GM23248 (cell line): ENCODE data around the gene UBAP1. TPM values are rescaled to one million over a fixed set of nuclear protein-coding genes. Genes with fewer than 3 reads are reported as not detected.
A peak's percentile ranks its signal among the peaks of the same experiment; 100 is the strongest.
"Not testable (repeated sequence)": the region's sequence is repeated elsewhere in the genome, so short reads cannot be mapped to it uniquely, and the experiment has no call there.

Source experiments
- DNase-seq: peaks from one replicate; pipeline ENCODE4 v3.0.0-alpha.2; 2015
- H2AFZ ChIP-seq: fragments of 200-600 bp; sonication (generic); 2 replicates; pipeline ENCODE4 v1.6.1; 2016; ENCODE audit warnings: antibody characterized with exemption
- H3F3A ChIP-seq: fragments of 200-600 bp; sonication (generic); 2 replicates; pipeline ENCODE4 v1.6.1; 2016; ENCODE audit warnings: mild to moderate bottlenecking, antibody characterized with exemption, mixed run types; ENCODE audit not compliant: insufficient read depth
- H3K27ac ChIP-seq: fragments of 200-600 bp; sonication (generic); 2 replicates; pipeline ENCODE4 v1.5.1; 2016; ENCODE audit warnings: mild to moderate bottlenecking
- H3K27me3 ChIP-seq: fragments of 200-600 bp; sonication (generic); replicated peaks from 2 replicates; pipeline ENCODE4 v1.6.1; 2016; ENCODE audit warnings: mild to moderate bottlenecking; ENCODE audit not compliant: insufficient read depth
- H3K36me3 ChIP-seq: fragments of 200-600 bp; sonication (generic); 2 replicates; pipeline ENCODE4 v1.6.1; 2016; ENCODE audit warnings: low read depth, mild to moderate bottlenecking
- H3K4me1 ChIP-seq: fragments of 200-600 bp; sonication (generic); 2 replicates; pipeline ENCODE4 v1.6.1; 2016; ENCODE audit warnings: mild to moderate bottlenecking; ENCODE audit not compliant: insufficient read depth
- H3K4me2 ChIP-seq: fragments of 200-600 bp; sonication (generic); one replicate; pipeline ENCODE4 v1.6.1; 2016; ENCODE audit warnings: mild to moderate bottlenecking; ENCODE audit not compliant: unreplicated experiment
- H3K4me3 ChIP-seq: fragments of 200-600 bp; sonication (generic); 2 replicates; pipeline ENCODE4 v1.5.1; 2016; ENCODE audit warnings: mild to moderate bottlenecking
- H3K79me2 ChIP-seq: fragments of 200-600 bp; sonication (generic); 2 replicates; pipeline ENCODE4 v1.6.1; 2016; ENCODE audit warnings: mild to moderate bottlenecking; ENCODE audit not compliant: insufficient read depth
- H3K9ac ChIP-seq: fragments of 200-600 bp; sonication (generic); 2 replicates; pipeline ENCODE4 v1.6.1; 2016; ENCODE audit warnings: mild to moderate bottlenecking
- H3K9me2 ChIP-seq: fragments of 200-600 bp; sonication (generic); 2 replicates; pipeline ENCODE4 v1.6.1; 2016; ENCODE audit warnings: mixed run types, mild to moderate bottlenecking, moderate library complexity; ENCODE audit not compliant: insufficient read depth
- H3K9me3 ChIP-seq: fragments of 200-600 bp; sonication (generic); one replicate; pipeline ENCODE4 v1.6.1; 2017; ENCODE audit warnings: low read depth
- H4K20me1 ChIP-seq: fragments of 200-600 bp; sonication (generic); 2 replicates; pipeline ENCODE4 v1.6.0; 2016; ENCODE audit not compliant: insufficient read depth
- EZH2 ChIP-seq: fragments of 200-600 bp; sonication (generic); IDR thresholded peaks from 2 replicates; pipeline ENCODE4 v1.6.1; 2018; ENCODE audit warnings: antibody characterized with exemption, mild to moderate bottlenecking; ENCODE audit not compliant: insufficient read depth, poor library complexity, severe bottlenecking
- EZH2phosphoT487 ChIP-seq: fragments of 200-600 bp; sonication (generic); IDR thresholded peaks from 2 replicates; pipeline ENCODE4 v1.6.1; 2018; ENCODE audit warnings: antibody characterized with exemption, moderate library complexity, mild to moderate bottlenecking, low read depth; ENCODE audit not compliant: insufficient read depth
- WGBS, 2 experiments: methylation state at CpG; one replicate each; pipeline ENCODE4 v1.1.6; 2015 to 2017; ENCODE audit warnings: low lambda C conversion rate in 2 of 2, low coverage in 1 of 2; ENCODE audit errors: missing lambda C conversion rate in 2 of 2; 5-methylcytosine and 5-hydroxymethylcytosine counted together
- in situ Hi-C: fragments of 300-500 bp; cut with MboI; formaldehyde crosslinking; loops from 2 replicates; pipeline ENCODE4 v1.15.0; 2020
- polyA plus RNA-seq: library from polyadenylated mRNA; unstranded; fragments of >200 nt; fragmentation: Nextera tagmentation; extraction: Ambion mirVana; gene quantifications from 2 replicates; pipeline ENCODE4 v1.2.1, GENCODE V29; 2016
- total RNA-seq: library from RNA; depleted of rRNA; stranded (reverse); fragments of >200 nt; shearing (Covaris generic); gene quantifications from 2 replicates; pipeline ENCODE4 v1.2.3, GENCODE V29; 2014; rRNA removed

Gene UBAP1
- total RNA-seq (18.3 and 26.8 TPM in 2 replicates), polyA plus RNA-seq (50.1 and 52.2 TPM in 2 replicates)

DNA sequence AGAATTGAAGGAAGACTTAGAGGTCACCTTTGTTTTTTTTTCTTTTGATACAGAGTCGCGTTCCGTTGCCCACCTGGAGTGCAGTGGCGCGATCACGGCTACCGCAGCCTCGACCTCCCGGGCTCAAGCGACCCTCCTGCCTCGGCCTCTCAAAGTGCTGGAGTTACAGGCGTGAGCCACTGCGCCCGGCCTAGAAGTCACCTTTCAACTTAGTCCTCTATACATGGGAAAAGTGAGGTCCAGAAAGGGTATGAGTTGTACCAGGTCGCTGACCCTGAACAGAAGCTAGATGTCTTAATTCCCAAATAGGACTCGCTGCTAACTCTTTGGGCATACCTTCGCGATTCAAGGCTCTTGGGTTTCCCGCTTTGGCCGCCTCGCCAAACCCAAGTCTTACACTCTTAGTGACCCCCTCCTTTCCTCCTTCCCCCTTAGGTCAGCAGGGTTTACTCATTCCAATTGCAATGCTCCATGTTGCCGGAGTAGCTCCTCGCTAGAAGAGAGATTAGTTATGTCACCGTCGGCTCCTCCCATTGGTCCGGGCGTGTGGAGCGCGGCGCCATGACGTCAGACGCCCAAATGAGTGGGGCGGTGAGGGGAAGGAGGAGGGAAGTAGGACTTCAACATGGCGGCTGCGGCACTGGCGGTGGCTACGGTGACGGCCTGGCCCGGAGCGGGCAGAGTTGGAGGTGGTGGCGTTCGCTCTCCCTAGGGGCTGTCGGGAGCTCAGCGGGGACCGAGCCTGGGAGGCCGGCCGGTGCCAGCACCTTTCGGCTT lies at the start of gene UBAP1:
Gene UBAP1, plus strand, starts transcription at position 608 of the 777 bp plus-strand sequence. CDS start 41,872 bp downstream, outside the sequence.
- Histone ChIP-seq H3K9me2 (no peaks in the 10 kb centered on the region), H3K27ac (peak within 1 kb of the TSS; percentile 81), H3K4me3 (peak within 1 kb of the TSS; percentile 84), H3K79me2 (peaks cover 53% of the 10 kb centered on the region), H2AFZ (peak within 1 kb of the TSS; percentile 100), H3F3A (peaks cover 18% of the 10 kb centered on the region), H3K4me1 (peaks cover 7% of the 10 kb centered on the region), H3K27me3 (no peaks in the 10 kb centered on the region), H3K36me3 (no peaks in the 10 kb centered on the region), H3K4me2 (peak within 1 kb of the TSS; percentile 97), H3K9ac (peak within 1 kb of the TSS; percentile 92), H3K9me3 (no peaks in the 10 kb centered on the region), H4K20me1 (no peaks in the 10 kb centered on the region)
- no peak for TF ChIP-seq EZH2
- no peak for TF ChIP-seq EZH2phosphoT487
- peak; percentile 100 for DNase-seq
- WGBS, 2 experiments: 1 to 2% methylated on average over 39 to 48 of the region's 48 CpGs
- in situ Hi-C loops: no loop called here

DNA sequence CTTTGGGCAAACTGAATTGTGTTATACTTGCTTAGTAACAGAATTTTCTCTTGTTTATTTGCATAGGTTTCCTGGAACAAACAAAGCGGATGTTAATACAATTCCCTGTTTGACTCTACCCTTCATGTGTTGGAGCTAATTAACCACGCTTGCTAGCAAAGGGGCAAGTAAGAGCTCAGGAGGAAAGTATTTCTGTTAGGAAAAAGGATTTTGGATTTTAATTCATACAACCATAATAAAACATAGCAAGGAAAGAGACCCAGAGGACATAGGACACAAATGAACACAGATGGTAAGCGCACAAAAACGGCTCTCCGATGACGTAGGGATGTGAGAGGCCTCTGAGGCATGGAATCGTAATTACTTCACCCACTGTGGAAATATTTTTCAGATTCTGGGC lies 47.3 kb upstream of the UBAP1 start:
- DNase-seq: no peak
- in situ Hi-C loops: no loop called here
- WGBS, 2 experiments: 81 to 84% methylated on average over 7 of the region's 7 CpGs

DNA sequence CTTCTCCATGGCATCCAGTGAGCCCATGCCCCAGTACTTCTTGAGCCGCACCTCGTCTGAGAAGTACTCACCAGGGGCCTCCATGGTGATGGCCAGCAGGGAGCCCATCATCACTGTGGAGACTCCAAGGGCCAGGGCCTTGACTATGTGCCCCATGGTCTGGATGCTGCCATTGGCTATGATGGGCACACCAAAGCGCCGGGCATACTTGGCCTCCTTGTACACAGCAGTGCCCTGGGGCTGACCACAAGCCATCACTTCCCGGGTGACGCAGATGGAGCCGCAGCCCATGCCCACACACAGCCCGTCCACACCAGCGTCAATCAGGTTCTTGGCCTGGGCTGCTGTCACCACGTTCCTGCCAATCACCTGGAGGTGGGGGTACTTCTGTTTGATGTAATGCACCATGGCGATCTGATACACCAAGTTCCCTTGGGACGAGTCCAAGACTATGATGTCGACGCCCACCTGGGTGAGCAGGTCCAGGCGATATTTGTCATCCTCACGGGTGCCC lies 45.4 kb upstream of the UBAP1 start:
- Histone ChIP-seq H3K9me2 (no peaks in the 10 kb centered on the region), H3K4me2 (no peak overlapping the region), H3F3A (no peaks in the 10 kb centered on the region), H3K27ac (no peak overlapping the region), H3K36me3 (no peaks in the 10 kb centered on the region), H3K4me3 (no peak overlapping the region), H3K4me1 (no peaks in the 10 kb centered on the region), H3K27me3 (no peaks in the 10 kb centered on the region), H3K79me2 (no peaks in the 10 kb centered on the region), H4K20me1 (no peaks in the 10 kb centered on the region), H2AFZ (no peak overlapping the region), H3K9me3 (no peaks in the 10 kb centered on the region), H3K9ac (no peak overlapping the region)
- no peak for DNase-seq
- TF ChIP-seq EZH2 (no peak), EZH2phosphoT487 (no peak)
- in situ Hi-C loops: no loop called here
- WGBS, 2 experiments: 82 to 85% methylated on average over 15 to 16 of the region's 16 CpGs

More for the DNA sequence above, 47.3 kb upstream of the UBAP1 start:
- Histone ChIP-seq H3K27ac (no peak overlapping the region), H3K9ac (no peak overlapping the region), H3K36me3 (no peaks in the 10 kb centered on the region), H3K4me3 (no peak overlapping the region), H3K4me1 (no peaks in the 10 kb centered on the region), H3K27me3 (no peaks in the 10 kb centered on the region), H3K4me2 (no peak overlapping the region), H2AFZ (no peak overlapping the region), H3F3A (no peaks in the 10 kb centered on the region), H4K20me1 (no peaks in the 10 kb centered on the region), H3K9me3 (no peaks in the 10 kb centered on the region), H3K9me2 (no peaks in the 10 kb centered on the region), H3K79me2 (no peaks in the 10 kb centered on the region)
- TF ChIP-seq EZH2 (no peak), EZH2phosphoT487 (no peak)

DNA sequence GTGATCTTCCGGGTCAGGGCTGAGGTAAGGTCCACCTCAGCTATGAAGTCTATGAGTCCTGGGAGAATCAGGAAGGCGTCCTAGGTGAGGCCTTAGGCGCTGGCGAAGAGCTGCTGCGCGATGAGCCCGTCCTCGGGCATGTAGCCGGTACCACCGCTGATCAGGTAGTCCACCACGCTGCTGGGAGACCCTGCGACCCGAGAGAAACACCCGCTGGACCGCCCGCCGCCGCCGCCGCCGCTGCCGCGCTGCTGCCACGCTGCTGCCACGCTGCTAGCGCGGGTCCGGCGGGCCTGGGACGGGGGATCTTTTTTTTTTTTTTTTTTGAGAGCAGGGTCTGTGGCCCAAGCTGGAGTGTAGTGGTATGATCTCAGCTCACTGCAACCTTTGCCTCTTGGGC lies 44.3 kb upstream of the UBAP1 start:
- H2AFZ ChIP-seq: no peak overlapping the region
- H3K9ac ChIP-seq: no peak overlapping the region
- no peak overlapping the region for H3K4me2 ChIP-seq
- no peak overlapping the region for H3K27ac ChIP-seq
- no peaks in the 10 kb centered on the region for H3K27me3 ChIP-seq
- no peak for TF ChIP-seq EZH2phosphoT487
- TF ChIP-seq EZH2: no peak
- H3K36me3 ChIP-seq: no peaks in the 10 kb centered on the region
- H3K79me2 ChIP-seq: no peaks in the 10 kb centered on the region
- H3K4me1 ChIP-seq: no peaks in the 10 kb centered on the region
- no peaks in the 10 kb centered on the region for H3K9me3 ChIP-seq
- no peaks in the 10 kb centered on the region for H3F3A ChIP-seq
- 92 to 93% methylated on average over 30 of the region's 30 CpGs for WGBS, 2 experiments
- DNase-seq: no peak
- no peaks in the 10 kb centered on the region for H4K20me1 ChIP-seq
- H3K9me2 ChIP-seq: no peaks in the 10 kb centered on the region
- H3K4me3 ChIP-seq: no peak overlapping the region
- in situ Hi-C loops: no loop called here

DNA sequence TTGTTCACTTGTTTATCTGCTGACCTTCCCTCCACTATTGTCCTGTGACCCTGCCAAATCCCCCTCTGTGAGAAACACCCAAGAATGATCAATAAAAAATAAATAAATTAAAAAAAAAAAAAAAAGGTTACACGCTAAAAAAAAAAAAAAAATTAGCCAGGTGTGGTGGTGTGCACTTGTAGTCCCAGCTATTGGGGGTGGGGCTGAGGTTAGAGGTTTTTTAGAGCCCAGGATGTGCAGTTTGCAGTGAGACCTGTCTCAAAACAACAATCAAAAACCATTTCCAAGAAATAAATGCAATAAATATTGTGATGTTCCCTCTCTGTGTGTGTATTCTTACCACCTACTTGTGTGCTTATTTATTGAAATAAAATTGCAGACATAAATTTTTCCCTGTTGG lies 40.2 kb upstream of the UBAP1 start:
- H3K27me3 ChIP-seq, H3K27ac ChIP-seq, H3K4me3 ChIP-seq, H3K9ac ChIP-seq, H4K20me1 ChIP-seq, in situ Hi-C loops, H3K9me2 ChIP-seq, H3K36me3 ChIP-seq, H3K9me3 ChIP-seq, H3K79me2 ChIP-seq, H3K4me2 ChIP-seq, H2AFZ ChIP-seq, H3F3A ChIP-seq, DNase-seq, H3K4me1 ChIP-seq: not testable (repeated sequence)
- WGBS, 2 experiments: 100% methylated on average over 1 of the region's 1 CpG
